ENCODE measurements around the gene LDLRAD3.

DNA sequence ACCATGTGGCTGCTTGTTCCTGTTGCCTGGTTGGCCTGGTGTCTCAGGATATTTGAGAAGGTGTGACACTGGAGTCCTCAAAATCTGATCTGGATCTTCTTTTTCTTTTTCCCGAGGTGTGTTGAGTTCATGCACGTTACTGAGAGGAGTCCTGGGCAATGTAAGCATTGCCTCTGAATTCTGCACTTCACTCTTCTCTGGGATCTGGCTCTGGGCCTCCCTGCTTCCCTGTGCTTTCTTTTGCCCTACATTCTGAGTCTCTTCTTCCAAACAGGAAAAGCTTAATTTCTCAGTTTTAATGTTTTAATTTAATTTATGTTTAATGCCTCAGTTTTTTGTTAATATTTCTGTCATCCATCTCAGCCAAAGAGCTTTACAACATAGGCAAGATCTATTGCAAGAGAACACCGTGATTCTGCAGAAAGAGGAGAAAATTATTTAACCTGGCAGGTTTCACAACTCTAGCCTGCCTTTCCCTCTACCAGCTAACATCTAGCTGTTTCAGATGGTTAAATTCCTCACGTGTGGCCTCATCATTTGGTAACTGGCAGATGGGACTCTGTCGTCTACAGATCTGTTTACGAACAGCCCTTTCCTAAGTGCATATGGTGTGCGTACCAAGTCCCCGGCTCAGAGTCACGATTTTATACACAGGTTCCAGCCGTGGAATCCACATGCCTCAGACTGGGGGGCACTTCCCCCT, 24.7 kb downstream of the LDLRAD3 start:
- TF ChIP-seq CEBPB (IDR thresholded peaks at IDR 0.05), result no peak
- TF ChIP-seq TAF1 (IDR thresholded peaks at IDR 0.05; ENCODE audit: low read depth), result no peak
- TF ChIP-seq, protein P1, sequence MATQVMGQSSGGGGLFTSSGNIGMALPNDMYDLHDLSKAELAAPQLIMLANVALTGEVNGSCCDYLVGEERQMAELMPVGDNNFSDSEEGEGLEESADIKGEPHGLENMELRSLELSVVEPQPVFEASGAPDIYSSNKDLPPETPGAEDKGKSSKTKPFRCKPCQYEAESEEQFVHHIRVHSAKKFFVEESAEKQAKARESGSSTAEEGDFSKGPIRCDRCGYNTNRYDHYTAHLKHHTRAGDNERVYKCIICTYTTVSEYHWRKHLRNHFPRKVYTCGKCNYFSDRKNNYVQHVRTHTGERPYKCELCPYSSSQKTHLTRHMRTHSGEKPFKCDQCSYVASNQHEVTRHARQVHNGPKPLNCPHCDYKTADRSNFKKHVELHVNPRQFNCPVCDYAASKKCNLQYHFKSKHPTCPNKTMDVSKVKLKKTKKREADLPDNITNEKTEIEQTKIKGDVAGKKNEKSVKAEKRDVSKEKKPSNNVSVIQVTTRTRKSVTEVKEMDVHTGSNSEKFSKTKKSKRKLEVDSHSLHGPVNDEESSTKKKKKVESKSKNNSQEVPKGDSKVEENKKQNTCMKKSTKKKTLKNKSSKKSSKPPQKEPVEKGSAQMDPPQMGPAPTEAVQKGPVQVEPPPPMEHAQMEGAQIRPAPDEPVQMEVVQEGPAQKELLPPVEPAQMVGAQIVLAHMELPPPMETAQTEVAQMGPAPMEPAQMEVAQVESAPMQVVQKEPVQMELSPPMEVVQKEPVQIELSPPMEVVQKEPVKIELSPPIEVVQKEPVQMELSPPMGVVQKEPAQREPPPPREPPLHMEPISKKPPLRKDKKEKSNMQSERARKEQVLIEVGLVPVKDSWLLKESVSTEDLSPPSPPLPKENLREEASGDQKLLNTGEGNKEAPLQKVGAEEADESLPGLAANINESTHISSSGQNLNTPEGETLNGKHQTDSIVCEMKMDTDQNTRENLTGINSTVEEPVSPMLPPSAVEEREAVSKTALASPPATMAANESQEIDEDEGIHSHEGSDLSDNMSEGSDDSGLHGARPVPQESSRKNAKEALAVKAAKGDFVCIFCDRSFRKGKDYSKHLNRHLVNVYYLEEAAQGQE (IDR thresholded peaks at IDR 0.05; ENCODE audit: low read depth), result no peak
- TF ChIP-seq USF1 (IDR thresholded peaks at IDR 0.05), result no peak
- no peak for TF ChIP-seq FOXM1 (IDR thresholded peaks at IDR 0.05; ENCODE audit: borderline replicate concordance, low read depth)
- no peak for TF ChIP-seq TCF12 (IDR thresholded peaks at IDR 0.05; ENCODE audit: low read depth)
- no peak for TF ChIP-seq CREB1 (IDR thresholded peaks at IDR 0.05; ENCODE audit: low read depth)
